NCI-H2029 (cell line): Measurements from ENCODE around the gene RPRD1B.

Experiments
- DNase-seq: peaks from one replicate; lab custom pipeline; 2025; lab: John Stamatoyannopoulos, UW

RPRD1B gene

DNA sequence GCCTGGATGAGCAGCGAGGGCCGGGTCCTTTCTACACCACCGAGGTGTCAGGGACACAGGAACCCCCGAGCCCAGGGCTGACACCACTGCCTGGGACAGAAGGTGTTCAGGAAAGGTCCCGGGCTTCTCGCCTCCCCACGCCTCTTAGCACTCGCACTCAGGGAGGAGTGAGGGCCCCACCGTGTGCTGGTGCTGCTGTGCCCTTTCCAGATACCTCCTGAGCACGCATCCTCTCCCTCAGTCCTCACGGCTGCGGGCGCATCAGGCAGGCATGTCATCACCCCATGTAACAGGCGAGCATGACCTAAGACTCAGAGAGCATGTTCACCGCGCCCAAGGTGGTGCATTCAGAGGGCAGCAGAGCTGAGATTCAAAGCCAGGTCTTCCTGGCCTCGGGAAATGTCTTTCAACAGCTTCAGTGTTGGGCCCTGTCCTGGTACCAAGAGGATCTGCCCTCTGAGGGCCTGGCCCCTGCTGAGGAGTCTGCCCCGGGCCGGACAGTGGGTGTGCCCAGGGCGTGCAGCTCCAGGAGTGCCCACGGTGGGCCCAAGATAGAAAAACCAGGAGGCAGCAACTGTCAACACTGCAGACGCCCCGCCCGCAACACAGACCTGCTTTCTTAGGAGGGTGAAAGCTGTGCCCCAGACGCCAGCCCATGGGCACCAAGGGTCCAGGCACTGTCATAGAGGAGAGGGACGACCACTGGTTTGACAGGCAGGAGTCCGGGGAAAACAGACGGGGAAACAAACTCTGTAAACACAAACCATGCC lies 102.3 kb downstream of the RPRD1B start:
- no peak for DNase-seq

DNA sequence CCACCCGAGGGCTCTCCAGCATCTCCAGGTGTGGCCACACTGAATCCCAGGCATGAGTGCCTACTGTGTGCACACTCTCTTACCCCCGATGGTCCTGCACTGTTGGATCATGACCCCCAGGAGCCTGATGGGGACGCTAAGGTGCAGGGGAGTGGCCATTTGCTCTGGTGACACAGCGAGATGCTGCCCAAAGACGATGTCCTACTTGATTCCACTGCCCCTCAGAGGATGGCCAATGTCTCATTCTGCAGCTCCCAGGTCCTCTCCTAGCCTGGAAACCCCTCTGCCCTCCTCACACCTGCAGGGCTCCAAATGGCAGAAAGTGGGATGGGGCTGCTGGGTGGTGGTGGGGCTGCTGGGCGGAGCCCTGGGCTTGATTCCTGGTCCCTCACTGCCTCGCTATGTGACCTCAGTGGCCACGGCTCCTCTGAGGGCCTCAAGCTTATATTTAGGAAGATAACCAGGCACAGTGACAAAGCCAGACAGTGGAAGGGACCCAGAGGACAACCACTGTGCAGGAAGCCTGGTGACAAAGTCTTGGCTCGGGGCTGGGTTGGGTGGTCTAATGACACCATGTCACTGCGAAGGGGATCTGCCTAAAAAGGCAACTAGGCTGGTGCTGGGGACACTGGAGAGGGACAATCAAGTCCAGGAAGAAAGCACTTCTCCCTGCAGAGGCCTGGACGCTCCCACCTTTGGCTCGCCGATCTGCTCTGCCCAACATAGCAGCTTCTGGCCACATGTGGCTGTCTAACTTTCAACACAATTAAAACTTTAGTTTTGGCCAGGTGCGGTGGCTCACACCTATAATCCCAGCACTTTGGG lies 103.1 kb downstream of the RPRD1B start:
- DNase-seq: no peak

GRCh38 chr20:38137441-38138037 lies 104.0 kb downstream of the RPRD1B start:
- DNase-seq: no peak

DNA sequence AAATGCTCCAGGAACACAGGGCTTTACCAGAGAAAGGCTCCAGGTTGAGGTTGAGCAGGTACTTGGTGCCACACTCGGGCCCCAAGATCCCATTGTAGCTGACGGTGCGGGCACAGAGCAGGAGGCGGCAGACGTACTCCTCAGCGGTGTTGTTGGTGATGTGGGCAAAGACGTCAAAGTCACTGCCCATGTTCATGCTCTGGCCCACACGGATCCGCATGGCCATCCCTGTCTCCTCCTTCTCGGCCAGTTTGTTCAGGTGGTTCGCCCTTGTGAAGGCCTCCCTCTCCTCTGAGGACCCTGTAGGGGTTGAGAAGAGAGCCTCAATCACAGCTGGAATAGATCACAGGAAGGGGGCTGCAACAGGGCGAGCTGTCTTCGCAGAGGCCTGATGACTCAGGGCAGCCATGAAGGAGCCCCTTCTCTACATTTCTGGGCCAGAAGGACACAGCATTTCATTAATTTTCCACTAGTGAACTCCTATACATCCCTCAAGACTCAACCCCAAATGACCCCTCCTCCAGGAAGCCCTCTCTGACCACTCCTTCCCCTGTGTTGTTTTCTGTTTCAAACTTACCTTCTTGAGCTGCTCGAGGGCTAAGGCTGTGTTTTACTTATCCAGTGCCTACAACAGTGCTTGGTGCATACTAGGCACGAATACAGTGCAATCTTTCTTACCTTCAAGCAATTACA lies 104.7 kb downstream of the RPRD1B start:
- DNase-seq: no peak

DNA sequence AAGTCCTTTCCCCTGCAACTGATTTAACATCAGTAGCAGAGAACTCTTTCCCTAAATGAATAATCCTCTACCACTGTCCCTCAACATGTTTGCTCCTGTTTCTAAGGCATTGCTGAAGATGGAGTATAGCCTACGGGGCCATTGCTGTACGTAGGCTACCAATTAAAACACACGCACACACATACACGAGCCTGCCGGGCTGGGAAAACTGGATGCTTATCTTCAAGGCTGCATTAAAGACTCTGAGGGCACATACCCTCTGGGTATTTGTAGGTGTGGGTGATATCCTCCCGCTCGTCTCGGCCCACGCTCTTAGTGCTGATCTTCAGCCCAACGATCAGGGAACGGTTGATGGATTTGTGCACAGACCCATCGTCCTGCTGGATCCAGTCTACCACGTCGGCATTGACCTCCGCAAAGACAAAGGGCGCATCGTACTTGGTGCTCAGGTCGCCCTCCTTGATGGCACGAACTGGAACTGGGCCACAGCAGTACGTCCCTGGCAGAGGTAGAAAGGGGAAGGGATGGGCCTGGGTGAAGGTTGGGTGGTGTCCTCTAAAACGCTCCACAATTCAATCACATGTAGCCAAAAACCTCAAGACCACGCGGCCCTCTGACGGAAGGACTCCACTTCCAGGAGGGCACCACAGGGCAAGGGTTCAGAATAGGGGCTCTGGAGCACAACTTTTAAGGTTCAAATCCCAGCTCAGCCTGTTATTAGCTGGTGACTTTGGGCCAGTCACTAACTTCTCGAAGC lies 105.8 kb downstream of the RPRD1B start:
- no peak for DNase-seq

DNA sequence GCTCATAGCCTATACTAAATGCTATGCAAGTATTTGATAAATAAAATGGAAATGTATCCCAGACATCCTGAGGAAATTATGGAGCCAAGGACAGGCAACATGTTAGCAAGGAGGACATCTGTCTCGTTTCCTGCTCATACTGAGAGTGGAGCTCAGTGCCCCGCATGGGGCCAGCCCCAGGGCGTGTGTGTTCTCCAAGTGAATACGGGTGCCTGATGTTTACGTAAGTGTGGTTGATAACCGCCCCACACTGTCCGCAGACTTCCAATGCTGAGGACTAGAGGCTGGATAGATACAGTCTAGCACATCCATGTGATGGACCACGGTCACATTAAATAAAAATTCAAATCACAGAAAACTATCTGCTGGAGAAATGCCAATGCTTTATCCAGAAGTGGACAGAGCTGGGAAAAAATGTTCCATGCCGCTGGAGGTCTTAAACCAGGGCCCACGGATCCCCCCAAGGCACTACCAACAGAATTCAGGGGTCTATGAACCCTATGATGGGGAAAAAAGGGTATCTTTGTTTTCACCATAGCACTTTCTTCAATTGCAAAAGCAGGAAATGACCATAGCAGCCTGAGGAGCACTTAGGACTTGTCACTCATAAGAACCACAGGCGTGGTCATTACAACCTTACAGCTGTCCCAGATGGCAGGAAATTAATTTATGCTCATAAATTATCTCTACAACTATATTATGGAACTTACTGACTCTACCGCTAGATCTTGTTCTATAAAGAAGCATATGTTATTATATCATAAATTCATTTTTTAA lies 106.6 kb downstream of the RPRD1B start:
- peak; percentile 35 for DNase-seq

DNA sequence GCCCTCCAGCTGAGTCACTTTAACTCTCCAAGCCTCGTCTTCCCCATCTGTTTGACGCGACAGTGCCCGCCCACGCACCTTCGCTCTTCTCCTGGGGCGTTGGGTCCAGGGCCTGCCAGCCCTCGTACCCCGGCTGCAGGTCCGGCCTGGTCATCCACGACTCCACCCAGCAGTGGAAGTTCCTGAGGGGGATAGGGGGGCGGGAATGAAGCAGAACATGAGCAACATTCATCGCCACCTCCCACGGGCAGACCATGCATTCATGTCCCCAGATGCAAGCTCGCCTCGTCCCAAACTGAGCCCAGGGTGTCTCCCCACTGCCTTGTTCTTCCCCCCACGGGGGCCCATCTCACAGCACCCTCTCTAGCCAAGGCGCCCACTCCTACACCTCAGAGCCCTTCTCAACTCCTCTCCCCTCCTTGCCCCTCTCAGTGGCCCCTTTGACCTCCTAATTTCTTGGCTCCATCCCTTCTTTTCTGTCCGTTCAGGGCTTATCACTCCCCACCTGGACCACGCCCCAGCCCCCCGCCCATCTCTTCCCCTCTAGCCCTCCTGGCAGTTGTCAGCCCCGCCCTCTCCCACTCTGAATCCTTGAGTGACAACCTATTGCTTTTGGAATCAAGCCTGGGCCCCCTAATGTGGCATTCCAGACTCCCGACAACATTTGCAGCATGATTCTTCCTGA lies 107.8 kb downstream of the RPRD1B start:
- DNase-seq: no peak
